Lower leg skin (tissue), 4 donors: ENCODE measurements around the gene TTC24. TPM values are rescaled to one million over a fixed set of nuclear protein-coding genes. Genes with fewer than 3 reads are reported as not detected.
"Not testable (repeated sequence)": the region's sequence is repeated elsewhere in the genome, so short reads cannot be mapped to it uniquely, and the experiment has no call there.

Source experiments
- DNase-seq, 2 donors: peaks; one replicate each; pipeline ENCODE4 v3.0.0-alpha.2; 2019; ENCODE audit warnings: low spot score in 2 of 2
- H3K4me3 ChIP-seq: fragments of 200-600 bp; sonication (generic); 2 replicates; pipeline ENCODE4 v1.5.1; 2017; ENCODE audit warnings: mild to moderate bottlenecking, low read depth; ENCODE audit not compliant: poor library complexity, severe bottlenecking
- POLR2A ChIP-seq, 2 donors: fragments of 450-650 bp; IDR thresholded peaks; one replicate each; pipeline ENCODE4 v1.6.1; 2016 to 2017; ENCODE audit warnings: antibody characterized with exemption in 2 of 2, mild to moderate bottlenecking in 1 of 2, moderate library complexity in 1 of 2
- WGBS, 2 donors: methylation state at CpG; one replicate each; pipeline ENCODE4 v1.1.5; 2018; 5-methylcytosine and 5-hydroxymethylcytosine counted together
- intact Hi-C: fragments of 100-400 bp; cut with DNase I; formaldehyde crosslinking; loops from one replicate; pipeline ENCODE4 v1.15.0; 2023; ENCODE audit warnings: low total_unique reads
- total RNA-seq, 4 donors: library from RNA; depleted of rRNA; stranded (reverse); fragments of >200 nt; gene quantifications; one replicate each; pipeline ENCODE4 v1.1.0, GENCODE V29; 2016
- TF ChIP-seq, protein P1 (sequence below), 3 donors: fragments of 450-650 bp; IDR thresholded peaks; one replicate each; pipeline ENCODE4 v1.5.1; 2016; ENCODE audit warnings: antibody characterized with exemption in 3 of 3, mild to moderate bottlenecking in 3 of 3, moderate library complexity in 2 of 3

TTC24 gene
- total RNA-seq, 4 donors from 2014 or later: 0.19 TPM; not detected in 3

DNA sequence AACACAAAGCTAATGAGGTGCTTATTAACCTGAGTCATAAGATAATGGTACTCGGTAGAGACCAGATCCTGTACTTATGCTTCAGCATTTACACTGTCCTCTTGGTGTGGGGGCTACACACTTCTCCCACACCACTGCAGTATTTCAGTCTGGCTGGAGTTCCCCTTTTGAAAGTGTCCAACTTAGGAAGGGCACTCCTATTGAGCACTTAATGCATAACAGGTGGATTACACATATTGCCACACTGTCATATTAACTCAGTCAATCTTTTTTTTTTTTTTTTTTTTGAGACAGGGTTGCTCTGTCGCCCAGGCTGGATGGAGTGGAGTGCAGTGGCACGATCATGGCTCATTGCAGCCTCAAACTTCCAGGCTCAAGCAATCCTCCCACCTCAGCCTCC is 20.3 kb downstream of the TTC24 start:
- 76 to 81% methylated on average over 3 of the region's 3 CpGs for WGBS, 2 donors
- no peak overlapping the region for H3K4me3 ChIP-seq
- TF ChIP-seq, protein P1, sequence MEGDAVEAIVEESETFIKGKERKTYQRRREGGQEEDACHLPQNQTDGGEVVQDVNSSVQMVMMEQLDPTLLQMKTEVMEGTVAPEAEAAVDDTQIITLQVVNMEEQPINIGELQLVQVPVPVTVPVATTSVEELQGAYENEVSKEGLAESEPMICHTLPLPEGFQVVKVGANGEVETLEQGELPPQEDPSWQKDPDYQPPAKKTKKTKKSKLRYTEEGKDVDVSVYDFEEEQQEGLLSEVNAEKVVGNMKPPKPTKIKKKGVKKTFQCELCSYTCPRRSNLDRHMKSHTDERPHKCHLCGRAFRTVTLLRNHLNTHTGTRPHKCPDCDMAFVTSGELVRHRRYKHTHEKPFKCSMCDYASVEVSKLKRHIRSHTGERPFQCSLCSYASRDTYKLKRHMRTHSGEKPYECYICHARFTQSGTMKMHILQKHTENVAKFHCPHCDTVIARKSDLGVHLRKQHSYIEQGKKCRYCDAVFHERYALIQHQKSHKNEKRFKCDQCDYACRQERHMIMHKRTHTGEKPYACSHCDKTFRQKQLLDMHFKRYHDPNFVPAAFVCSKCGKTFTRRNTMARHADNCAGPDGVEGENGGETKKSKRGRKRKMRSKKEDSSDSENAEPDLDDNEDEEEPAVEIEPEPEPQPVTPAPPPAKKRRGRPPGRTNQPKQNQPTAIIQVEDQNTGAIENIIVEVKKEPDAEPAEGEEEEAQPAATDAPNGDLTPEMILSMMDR (IDR thresholded peaks at IDR 0.05): no peak
- no peak for TF ChIP-seq POLR2A (IDR thresholded peaks at IDR 0.05)
- no peak for DNase-seq
- intact Hi-C loops: no loop called here

DNA sequence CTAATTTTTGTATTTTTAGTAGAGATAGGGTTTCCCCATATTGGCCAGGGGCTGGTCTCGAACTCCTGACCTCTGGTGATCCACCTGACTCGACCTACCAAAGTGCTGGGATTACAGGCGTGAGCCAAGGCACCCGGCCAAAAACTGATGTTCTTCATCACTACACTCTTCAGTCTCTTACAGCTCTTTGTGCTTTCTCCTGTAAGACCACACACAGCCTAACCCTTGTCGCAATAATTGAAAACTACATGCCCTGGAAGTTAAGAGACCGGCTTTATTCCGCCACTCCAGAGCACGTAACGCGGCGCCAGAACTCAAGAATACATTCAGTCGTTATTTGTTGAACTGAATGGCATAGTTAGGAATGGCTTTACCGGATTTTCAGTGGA is 21.2 kb downstream of the TTC24 start:
- intact Hi-C loops: no loop called here
- WGBS, 2 donors: 3% methylated on average over 13 of the region's 13 CpGs
- no peak for TF ChIP-seq POLR2A (IDR thresholded peaks at IDR 0.05)
- TF ChIP-seq, protein P1 (IDR thresholded peaks at IDR 0.05): no peak

GRCh38 chr1:156601122-156601830 is 21.8 kb downstream of the TTC24 start, which contains the start of gene GPATCH4:
GPATCH4 (minus strand) TSS chr1:156601479.
- peak; percentile 73 to 95 for DNase-seq
- intact Hi-C loops: no loop called here

More for the DNA sequence above, 21.2 kb downstream of the TTC24 start:
- H3K4me3 ChIP-seq: peak overlapping the region; percentile 60
- no peak for DNase-seq

DNA sequence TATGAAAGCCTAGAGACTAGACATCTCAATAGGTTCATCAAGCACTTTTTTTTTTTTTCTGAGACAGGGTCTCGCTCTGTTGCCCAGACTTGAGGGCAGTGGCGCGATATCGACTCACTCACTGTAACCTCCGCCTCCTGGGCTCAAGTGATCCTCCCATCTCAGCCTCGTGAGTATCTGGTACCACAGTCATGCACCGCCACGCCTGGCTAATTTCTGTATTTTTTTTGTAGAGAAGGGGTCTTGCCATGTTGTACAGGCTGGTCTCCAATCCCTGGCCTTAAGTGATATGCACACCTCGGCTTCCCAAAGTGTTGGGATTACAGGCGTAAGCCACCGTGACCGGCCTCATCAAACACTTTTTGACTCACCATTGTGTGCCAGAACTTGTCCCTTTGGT is 22.4 kb downstream of the TTC24 start:
- no peak for DNase-seq
- WGBS, 2 donors: 58 to 64% methylated on average over 12 of the region's 12 CpGs
- H3K4me3 ChIP-seq: peak overlapping the region; percentile 60
- TF ChIP-seq, protein P1 (IDR thresholded peaks at IDR 0.05): no peak
- TF ChIP-seq POLR2A (IDR thresholded peaks at IDR 0.05): no peak
- intact Hi-C loops: no loop called here

More at GRCh38 chr1:156601122-156601830, 21.8 kb downstream of the TTC24 start, which contains the start of gene GPATCH4:
- H3K4me3 ChIP-seq: peak within 1 kb of the TSS; percentile 60
- TF ChIP-seq, protein P1 (IDR thresholded peaks at IDR 0.05): no peak
- no peak for TF ChIP-seq POLR2A (IDR thresholded peaks at IDR 0.05)
- WGBS, 2 donors: 0 to 1% methylated on average over 33 to 35 of the region's 35 CpGs

DNA sequence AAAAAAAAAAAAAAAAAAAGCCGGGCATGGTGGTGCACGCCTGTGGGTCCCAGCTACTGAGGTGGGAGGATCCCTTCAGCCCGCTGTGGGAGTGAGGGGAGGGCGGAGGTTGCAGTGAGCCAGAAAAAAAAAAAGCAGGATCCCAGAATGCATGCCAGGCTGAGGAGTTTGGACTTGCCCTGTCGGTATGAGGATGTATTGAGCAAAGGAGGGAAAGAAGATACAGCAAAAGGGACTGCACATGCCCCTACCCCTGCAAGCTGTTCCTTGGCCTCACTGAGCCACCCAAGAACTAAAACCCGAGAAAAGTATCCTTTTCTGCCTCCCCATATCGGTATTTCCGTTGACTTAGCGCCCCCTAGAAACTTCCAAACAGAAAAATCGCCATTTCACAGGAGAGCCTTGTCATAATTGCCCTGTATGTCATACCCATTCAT is 23.1 kb downstream of the TTC24 start:
- no peak for DNase-seq
- H3K4me3 ChIP-seq: no peak overlapping the region
- intact Hi-C loops: no loop called here
- WGBS, 2 donors: 22 to 25% methylated on average over 10 of the region's 10 CpGs
- TF ChIP-seq, protein P1 (IDR thresholded peaks at IDR 0.05): no peak
- TF ChIP-seq POLR2A (IDR thresholded peaks at IDR 0.05): no peak

DNA sequence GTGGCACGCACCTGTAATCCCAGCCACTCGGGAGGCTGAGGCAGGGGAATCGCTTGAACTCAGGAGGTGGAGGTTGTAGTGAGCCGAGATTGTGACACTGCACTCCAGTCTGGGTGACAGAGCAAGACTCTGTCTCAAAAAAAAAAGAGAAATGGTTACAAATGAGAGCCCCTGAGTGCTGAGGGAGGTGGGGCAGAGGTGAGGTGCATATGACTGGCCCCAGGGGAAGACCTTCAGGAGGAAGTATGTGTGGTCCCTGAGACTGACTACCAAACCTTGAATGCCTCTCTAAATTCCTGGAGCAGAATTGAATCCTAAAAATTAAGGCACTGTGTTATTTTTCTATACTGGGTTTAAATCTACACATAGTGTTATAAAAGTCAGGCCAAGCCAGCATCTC is 27.8 kb downstream of the TTC24 start:
- WGBS, 2 donors: 84 to 88% methylated on average over 4 of the region's 4 CpGs
- intact Hi-C loops: loop anchor here (5.0 kb wide), 1 partner anchor 150 kb away; no protein-coding TSS in a partner anchor
- not testable (repeated sequence) for H3K4me3 ChIP-seq, DNase-seq
